Measurements from ENCODE around the gene SLC5A11.
"Not testable (repeated sequence)": the region's sequence is repeated elsewhere in the genome, so short reads cannot be mapped to it uniquely, and the experiment has no call there.

The SLC5A11 gene

GRCh38 chr16:24852281-24852721 lies 6.5 kb downstream of the SLC5A11 start:
- Histone ChIP-seq H3K36me3 (ENCODE audit: insufficient read depth, low read depth, low read length) (no peaks in the 10 kb centered on the region), H3K9me3 (ENCODE audit: insufficient read depth, low read depth, low read length) (no peaks in the 10 kb centered on the region), H3K27ac (ENCODE audit: low read length) (no peak overlapping the region), H3K4me3 (ENCODE audit: low read length) (no peak overlapping the region), H3K27me3 (ENCODE audit: insufficient read depth, low read length) (no peaks in the 10 kb centered on the region), H3K9ac (ENCODE audit: low read depth, low read length) (no peak overlapping the region), H3K4me1 (ENCODE audit: insufficient read depth, low read length) (no peaks in the 10 kb centered on the region)

GRCh38 chr16:24853169-24853824 lies 7.5 kb downstream of the SLC5A11 start:
- no peak overlapping the region for H3K27ac ChIP-seq (ENCODE audit: low read length)
- no peaks in the 10 kb centered on the region for H3K27me3 ChIP-seq (ENCODE audit: insufficient read depth, low read length)

GRCh38 chr16:24853830-24854229 lies 8.1 kb downstream of the SLC5A11 start:
- no peak overlapping the region for H3K4me3 ChIP-seq (ENCODE audit: low read length)
- no peaks in the 10 kb centered on the region for H3K4me1 ChIP-seq (ENCODE audit: insufficient read depth, low read length)
- no peaks in the 10 kb centered on the region for H3K9me3 ChIP-seq (ENCODE audit: insufficient read depth, low read depth, low read length)
- H3K27ac ChIP-seq (ENCODE audit: low read length), result no peak overlapping the region
- H3K36me3 ChIP-seq (ENCODE audit: insufficient read depth, low read depth, low read length), result no peaks in the 10 kb centered on the region
- no peak overlapping the region for H3K9ac ChIP-seq (ENCODE audit: low read depth, low read length)
- no peaks in the 10 kb centered on the region for H3K27me3 ChIP-seq (ENCODE audit: insufficient read depth, low read length)

More at GRCh38 chr16:24853169-24853824, 7.5 kb downstream of the SLC5A11 start:
- Histone ChIP-seq H3K4me3 (ENCODE audit: low read length) (no peak overlapping the region), H3K9ac (ENCODE audit: low read depth, low read length) (no peak overlapping the region), H3K36me3 (ENCODE audit: insufficient read depth, low read depth, low read length) (no peaks in the 10 kb centered on the region), H3K4me1 (ENCODE audit: insufficient read depth, low read length) (no peaks in the 10 kb centered on the region), H3K9me3 (ENCODE audit: insufficient read depth, low read depth, low read length) (no peaks in the 10 kb centered on the region)

- no peaks in the 10 kb centered on the region for H3K4me1 ChIP-seq (ENCODE audit: insufficient read depth, low read length)
- no peaks in the 10 kb centered on the region for H3K36me3 ChIP-seq (ENCODE audit: insufficient read depth, low read depth, low read length)
- no peak overlapping the region for H3K27ac ChIP-seq (ENCODE audit: low read length)
- H3K9ac ChIP-seq (ENCODE audit: low read depth, low read length), result no peak overlapping the region
- no peaks in the 10 kb centered on the region for H3K27me3 ChIP-seq (ENCODE audit: insufficient read depth, low read length)
- no peaks in the 10 kb centered on the region for H3K9me3 ChIP-seq (ENCODE audit: insufficient read depth, low read depth, low read length)
- H3K4me3 ChIP-seq (ENCODE audit: low read length), result no peak overlapping the region
Measured at GRCh38 chr16:24854607-24855171, 8.9 kb downstream of the SLC5A11 start.

- H3K9me3 ChIP-seq (ENCODE audit: insufficient read depth, low read depth, low read length), result no peaks in the 10 kb centered on the region
- no peaks in the 10 kb centered on the region for H3K27me3 ChIP-seq (ENCODE audit: insufficient read depth, low read length)
- no peak overlapping the region for H3K27ac ChIP-seq (ENCODE audit: low read length)
- H3K36me3 ChIP-seq (ENCODE audit: insufficient read depth, low read depth, low read length), result no peaks in the 10 kb centered on the region
- H3K4me1 ChIP-seq (ENCODE audit: insufficient read depth, low read length), result no peaks in the 10 kb centered on the region
- no peak overlapping the region for H3K4me3 ChIP-seq (ENCODE audit: low read length)
- H3K9ac ChIP-seq (ENCODE audit: low read depth, low read length), result no peak overlapping the region
Measured at GRCh38 chr16:24855678-24856077, 9.9 kb downstream of the SLC5A11 start.

GRCh38 chr16:24856871-24857270 lies 11.1 kb downstream of the SLC5A11 start:
- H3K9ac ChIP-seq (ENCODE audit: low read depth, low read length); H3K4me3 ChIP-seq (ENCODE audit: low read length); H3K9me3 ChIP-seq (ENCODE audit: insufficient read depth, low read depth, low read length); H3K4me1 ChIP-seq (ENCODE audit: insufficient read depth, low read length); H3K36me3 ChIP-seq (ENCODE audit: insufficient read depth, low read depth, low read length); H3K27ac ChIP-seq (ENCODE audit: low read length); H3K27me3 ChIP-seq (ENCODE audit: insufficient read depth, low read length): not testable (repeated sequence)

- H3K9me3 ChIP-seq (ENCODE audit: insufficient read depth, low read depth, low read length), result no peaks in the 10 kb centered on the region
- no peaks in the 10 kb centered on the region for H3K4me1 ChIP-seq (ENCODE audit: insufficient read depth, low read length)
- H3K9ac ChIP-seq (ENCODE audit: low read depth, low read length), result no peak overlapping the region
- no peaks in the 10 kb centered on the region for H3K27me3 ChIP-seq (ENCODE audit: insufficient read depth, low read length)
- no peak overlapping the region for H3K4me3 ChIP-seq (ENCODE audit: low read length)
- H3K27ac ChIP-seq (ENCODE audit: low read length), result no peak overlapping the region
- no peaks in the 10 kb centered on the region for H3K36me3 ChIP-seq (ENCODE audit: insufficient read depth, low read depth, low read length)
Measured at GRCh38 chr16:24858219-24859041, 12.7 kb downstream of the SLC5A11 start.

- H3K9ac ChIP-seq (ENCODE audit: low read depth, low read length), result no peak overlapping the region
- H3K9me3 ChIP-seq (ENCODE audit: insufficient read depth, low read depth, low read length), result no peaks in the 10 kb centered on the region
- no peaks in the 10 kb centered on the region for H3K36me3 ChIP-seq (ENCODE audit: insufficient read depth, low read depth, low read length)
- no peaks in the 10 kb centered on the region for H3K27me3 ChIP-seq (ENCODE audit: insufficient read depth, low read length)
- no peak overlapping the region for H3K4me3 ChIP-seq (ENCODE audit: low read length)
- H3K4me1 ChIP-seq (ENCODE audit: insufficient read depth, low read length), result no peaks in the 10 kb centered on the region
- no peak overlapping the region for H3K27ac ChIP-seq (ENCODE audit: low read length)
Measured at GRCh38 chr16:24861461-24861860, 15.7 kb downstream of the SLC5A11 start.

- H3K36me3 ChIP-seq (ENCODE audit: insufficient read depth, low read depth, low read length), result no peaks in the 10 kb centered on the region
- no peak overlapping the region for H3K4me3 ChIP-seq (ENCODE audit: low read length)
- H3K9ac ChIP-seq (ENCODE audit: low read depth, low read length), result no peak overlapping the region
- no peak overlapping the region for H3K27ac ChIP-seq (ENCODE audit: low read length)
- H3K9me3 ChIP-seq (ENCODE audit: insufficient read depth, low read depth, low read length), result no peaks in the 10 kb centered on the region
- no peaks in the 10 kb centered on the region for H3K27me3 ChIP-seq (ENCODE audit: insufficient read depth, low read length)
- no peaks in the 10 kb centered on the region for H3K4me1 ChIP-seq (ENCODE audit: insufficient read depth, low read length)
Measured at GRCh38 chr16:24863582-24864437, 18.0 kb downstream of the SLC5A11 start.

GRCh38 chr16:24869033-24869432 lies 23.3 kb downstream of the SLC5A11 start:
- no peaks in the 10 kb centered on the region for H3K27me3 ChIP-seq (ENCODE audit: insufficient read depth, low read length)
- H3K4me3 ChIP-seq (ENCODE audit: low read length), result no peak overlapping the region
- H3K4me1 ChIP-seq (ENCODE audit: insufficient read depth, low read length), result no peaks in the 10 kb centered on the region
- H3K9ac ChIP-seq (ENCODE audit: low read depth, low read length), result no peak overlapping the region
- no peaks in the 10 kb centered on the region for H3K36me3 ChIP-seq (ENCODE audit: insufficient read depth, low read depth, low read length)
- H3K27ac ChIP-seq (ENCODE audit: low read length), result no peak overlapping the region
- no peaks in the 10 kb centered on the region for H3K9me3 ChIP-seq (ENCODE audit: insufficient read depth, low read depth, low read length)

- Histone ChIP-seq H3K27ac (ENCODE audit: low read length) (no peak overlapping the region), H3K27me3 (ENCODE audit: insufficient read depth, low read length) (no peaks in the 10 kb centered on the region; the same call in 1 of the 2 replicates), H3K36me3 (ENCODE audit: insufficient read depth, low read depth, low read length) (no peaks in the 10 kb centered on the region), H3K4me1 (ENCODE audit: insufficient read depth, low read length) (no peaks in the 10 kb centered on the region), H3K4me3 (ENCODE audit: low read length) (no peak overlapping the region), H3K9me3 (ENCODE audit: insufficient read depth, low read depth, low read length) (no peaks in the 10 kb centered on the region), H3K9ac (ENCODE audit: low read depth, low read length) (no peak overlapping the region)
Measured at GRCh38 chr16:24871891-24872290, 26.1 kb downstream of the SLC5A11 start.
